ENCODE measurements around the gene PGAP6. TPM values are rescaled to one million over a fixed set of nuclear protein-coding genes. Genes with fewer than 3 reads are reported as not detected.

PGAP6 gene
- total and polyA plus RNA-seq, 9 of the 15 experiments (the other 6 are each of a cell fraction or from before 2014, with no cell fraction given) = 0.45 to 50.2 (median 39.3) TPM

- no peaks in the 10 kb centered on the region for H4K20me1 ChIP-seq (replicated peaks; ENCODE audit: control insufficient read depth, insufficient read depth, low read length)
- peaks cover under 1% of the 10 kb centered on the region for H3K9me1 ChIP-seq (ENCODE audit: control insufficient read depth, insufficient read depth, low read length)
- H3K9me3 ChIP-seq (replicated peaks; ENCODE audit: control insufficient read depth, insufficient read depth, low read depth, low read length) = no peaks in the 10 kb centered on the region
- ChIA-PET POLR2A (interaction anchor here (0.5 to 1.1 kb wide), 4 partner anchors 21 to 304 kb away, joined by 3 to 4 read pairs (median 3); no protein-coding TSS in a partner anchor), CTCF (ENCODE audit: low intra/inter-chr PET ratio) (no interaction called here)
- H3K27ac ChIP-seq (ENCODE audit: extremely low read depth, low read depth, low read length) = no peak overlapping the region
- peaks cover 63% of the 10 kb centered on the region; the same call in 2 of the 3 replicates for H3K36me3 ChIP-seq (ENCODE audit: control insufficient read depth, insufficient read depth, low read length)
- no peak overlapping the region for H3K9ac ChIP-seq (ENCODE audit: insufficient read depth in 1 of 2, low read depth in 2 of 2, low read length in 2 of 2)
- H3K4me2 ChIP-seq (ENCODE audit: insufficient read depth, low read length) = no peak overlapping the region
- TF ChIP-seq FOXA3 (CRISPR knock-in tag; conservative IDR thresholded peaks at IDR 0.05 in 1 of 2, IDR thresholded peaks at IDR 0.05 in 1 of 2) (no peak), ZNF740 (CRISPR knock-in tag; IDR thresholded peaks at IDR 0.05) (no peak), ZNF740 (tag; IDR thresholded peaks at IDR 0.05) (no peak), RBFOX2 (IDR thresholded peaks at IDR 0.05; ENCODE audit: low read depth, low read length) (peak; percentile 40), ID3 (CRISPR knock-in tag; IDR thresholded peaks at IDR 0.05) (no peak), ID3 (tag; IDR thresholded peaks at IDR 0.05) (no peak), POLR2G (IDR thresholded peaks at IDR 0.05; ENCODE audit: low read depth, low read length) (peak; percentile 42; the same call in 1 of the 2 replicates)
- FAIRE-seq (no peak), ATAC-seq (no peak), DNase-seq (ENCODE audit: extremely low read depth in 1 of 4, low spot score in 3 of 4) (no peak)
- intact Hi-C loops (cut with micrococcal nuclease) = no loop called here
- H3K79me2 ChIP-seq (ENCODE audit: control insufficient read depth, insufficient read depth, low read length) = peaks cover 25% of the 10 kb centered on the region
- no TSS peak for BruUV-seq (replicated peaks)
- WGBS (ENCODE audit: insufficient coverage, low coverage, missing lambda C conversion rate) = 93% methylated on average over 34 of the region's 44 CpGs
- H3K4me3 ChIP-seq = no peak overlapping the region
- in situ Hi-C loops (cut with MboI) = no loop called here
- no peaks in the 10 kb centered on the region for H3K27me3 ChIP-seq (ENCODE audit: control insufficient read depth in 2 of 2, insufficient read depth in 2 of 2, low read length in 2 of 2)
- H3K4me1 ChIP-seq (replicated peaks in 1 of 2; ENCODE audit: control insufficient read depth in 2 of 2, insufficient read depth in 2 of 2, low read length in 2 of 2) = peaks cover 4 to 60% of the 10 kb centered on the region in 2 experiments; a peak in 4 of 5 replicates
- H2AFZ ChIP-seq (ENCODE audit: low read depth, low read length) = no peak overlapping the region
Observed at GRCh38 chr16:375927-376816, 5.6 kb downstream of the PGAP6 start.

All from K562 (cell line).